ENCODE measurements around the gene ZNF536. TPM values are rescaled to one million over a fixed set of nuclear protein-coding genes. Genes with fewer than 3 reads are reported as not detected.

The ZNF536 gene
- total RNA-seq, 1 donor from 2014 or later = 0.43 TPM

- peaks cover 3% of the 10 kb centered on the region for H3K9me3 Mint-ChIP-seq (ENCODE audit: unreplicated experiment)
- Histone ChIP-seq H3K27me3 (ENCODE audit: insufficient read depth, low read length) (no peaks in the 10 kb centered on the region), H3K4me1 (ENCODE audit: insufficient read depth, low read length) (no peaks in the 10 kb centered on the region), H4K20me1 (ENCODE audit: insufficient read depth, low read length) (no peaks in the 10 kb centered on the region), H3K9me3 (ENCODE audit: insufficient read depth, low read depth, low read length) (peaks cover 3% of the 10 kb centered on the region), H3K36me3 (ENCODE audit: insufficient read depth, low read length) (no peaks in the 10 kb centered on the region), H3K9ac (ENCODE audit: low read length) (no peak overlapping the region), H3K4me2 (ENCODE audit: low read length) (no peak overlapping the region), H3K27ac (ENCODE audit: low read depth, low read length) (no peak overlapping the region), H3K79me2 (ENCODE audit: insufficient read depth, low read length) (no peaks in the 10 kb centered on the region), H3K4me3 (ENCODE audit: insufficient read depth, low read depth, low read length) (no peak overlapping the region), H2AFZ (ENCODE audit: low read depth, low read length) (no peak overlapping the region)
- H3K4me3 Mint-ChIP-seq (ENCODE audit: unreplicated experiment) = no peak overlapping the region
- DNase-seq (ENCODE audit: low read depth) = no peak
- TF ChIP-seq EZH2 (IDR thresholded peaks at IDR 0.05; ENCODE audit: insufficient read depth, low read length) (no peak), CTCF (IDR thresholded peaks at IDR 0.05; ENCODE audit: insufficient read depth, low read depth, low read length) (no peak)
- no peak for FAIRE-seq
- H3K27me3 Mint-ChIP-seq (ENCODE audit: low read depth, unreplicated experiment) = peaks cover 41% of the 10 kb centered on the region
- H3K36me3 Mint-ChIP-seq (ENCODE audit: low read depth, unreplicated experiment) = no peaks in the 10 kb centered on the region
- H3K4me1 Mint-ChIP-seq (ENCODE audit: low read depth, unreplicated experiment) = no peaks in the 10 kb centered on the region
- no peak overlapping the region for H3K27ac Mint-ChIP-seq (ENCODE audit: unreplicated experiment)
These were observed 191.5 kb downstream of the ZNF536 start for GRCh38 chr19:30563691-30564090.

GRCh38 chr19:30564551-30565011, 192.4 kb downstream of the ZNF536 start:
- no peaks in the 10 kb centered on the region for H3K79me2 ChIP-seq (ENCODE audit: insufficient read depth, low read length)
- no peak overlapping the region for H3K27ac ChIP-seq (ENCODE audit: low read depth, low read length)
- Mint-ChIP-seq H3K27ac (ENCODE audit: unreplicated experiment) (no peak overlapping the region), H3K4me1 (ENCODE audit: low read depth, unreplicated experiment) (no peaks in the 10 kb centered on the region), H3K9me3 (ENCODE audit: unreplicated experiment) (peaks cover 3% of the 10 kb centered on the region), H3K27me3 (ENCODE audit: low read depth, unreplicated experiment) (peaks cover 46% of the 10 kb centered on the region), H3K36me3 (ENCODE audit: low read depth, unreplicated experiment) (no peaks in the 10 kb centered on the region), H3K4me3 (ENCODE audit: unreplicated experiment) (no peak overlapping the region)
- H2AFZ ChIP-seq (ENCODE audit: low read depth, low read length) = no peak overlapping the region
- TF ChIP-seq EZH2 (IDR thresholded peaks at IDR 0.05; ENCODE audit: insufficient read depth, low read length) (no peak), CTCF (IDR thresholded peaks at IDR 0.05; ENCODE audit: insufficient read depth, low read depth, low read length) (no peak)
- DNase-seq (ENCODE audit: low read depth) = no peak
- H3K9me3 ChIP-seq (ENCODE audit: insufficient read depth, low read depth, low read length) = peaks cover 3% of the 10 kb centered on the region
- no peaks in the 10 kb centered on the region for H3K27me3 ChIP-seq (ENCODE audit: insufficient read depth, low read length)
- no peak overlapping the region for H3K4me2 ChIP-seq (ENCODE audit: low read length)
- no peaks in the 10 kb centered on the region for H3K4me1 ChIP-seq (ENCODE audit: insufficient read depth, low read length)
- no peaks in the 10 kb centered on the region for H3K36me3 ChIP-seq (ENCODE audit: insufficient read depth, low read length)
- no peak overlapping the region for H3K9ac ChIP-seq (ENCODE audit: low read length)
- no peak for FAIRE-seq
- no peak overlapping the region for H3K4me3 ChIP-seq (ENCODE audit: insufficient read depth, low read depth, low read length)
- H4K20me1 ChIP-seq (ENCODE audit: insufficient read depth, low read length) = no peaks in the 10 kb centered on the region

DNA sequence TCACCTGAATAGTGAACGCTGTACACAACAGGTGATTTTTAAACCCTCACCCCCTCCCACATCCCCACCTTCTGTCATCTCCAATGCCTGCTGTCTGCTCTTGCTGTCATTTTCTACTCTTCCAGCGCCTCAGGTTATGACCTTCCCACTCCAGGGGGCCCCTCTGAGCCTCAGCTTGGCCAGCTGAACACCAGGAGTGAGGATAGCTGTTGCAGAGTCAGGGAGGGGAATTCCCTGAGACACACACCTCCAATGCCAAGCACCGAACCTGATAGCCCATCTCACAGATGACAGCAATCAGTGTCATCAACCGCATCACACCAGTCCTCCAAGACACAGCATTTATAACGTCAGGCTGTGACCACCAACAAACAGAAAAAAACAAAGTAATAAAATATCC, 193.5 kb downstream of the ZNF536 start:
- H3K9ac ChIP-seq (ENCODE audit: low read length) = no peak overlapping the region
- H3K36me3 Mint-ChIP-seq (ENCODE audit: low read depth, unreplicated experiment) = no peaks in the 10 kb centered on the region
- H3K4me2 ChIP-seq (ENCODE audit: low read length) = no peak overlapping the region
- no peaks in the 10 kb centered on the region for H3K27me3 ChIP-seq (ENCODE audit: insufficient read depth, low read length)
- H3K4me1 Mint-ChIP-seq (ENCODE audit: low read depth, unreplicated experiment) = no peaks in the 10 kb centered on the region
- no peak for FAIRE-seq
- H3K4me1 ChIP-seq (ENCODE audit: insufficient read depth, low read length) = no peaks in the 10 kb centered on the region
- no peak overlapping the region for H3K27ac Mint-ChIP-seq (ENCODE audit: unreplicated experiment)
- H3K9me3 Mint-ChIP-seq (ENCODE audit: unreplicated experiment) = peaks cover 3% of the 10 kb centered on the region
- no peak for TF ChIP-seq EZH2 (IDR thresholded peaks at IDR 0.05; ENCODE audit: insufficient read depth, low read length)
- TF ChIP-seq CTCF (IDR thresholded peaks at IDR 0.05; ENCODE audit: insufficient read depth, low read depth, low read length) = no peak
- H3K27ac ChIP-seq (ENCODE audit: low read depth, low read length) = no peak overlapping the region
- H3K79me2 ChIP-seq (ENCODE audit: insufficient read depth, low read length) = no peaks in the 10 kb centered on the region
- no peaks in the 10 kb centered on the region for H3K36me3 ChIP-seq (ENCODE audit: insufficient read depth, low read length)
- H3K4me3 Mint-ChIP-seq (ENCODE audit: unreplicated experiment) = no peak overlapping the region
- no peaks in the 10 kb centered on the region for H4K20me1 ChIP-seq (ENCODE audit: insufficient read depth, low read length)
- peaks cover 3% of the 10 kb centered on the region for H3K9me3 ChIP-seq (ENCODE audit: insufficient read depth, low read depth, low read length)
- H2AFZ ChIP-seq (ENCODE audit: low read depth, low read length) = no peak overlapping the region
- no peak for DNase-seq (ENCODE audit: low read depth)
- peaks cover 41% of the 10 kb centered on the region for H3K27me3 Mint-ChIP-seq (ENCODE audit: low read depth, unreplicated experiment)
- no peak overlapping the region for H3K4me3 ChIP-seq (ENCODE audit: insufficient read depth, low read depth, low read length)

Data from astrocyte (in vitro differentiated cells and primary cell).